NCI-H774 (cell line): ENCODE data around the gene TMED8.
"Not testable (repeated sequence)": the region's sequence is repeated elsewhere in the genome, so short reads cannot be mapped to it uniquely, and the experiment has no call there.

Experiments used
- DNase-seq: peaks from one replicate; lab custom pipeline; 2025; lab: John Stamatoyannopoulos, UW

The TMED8 gene

GRCh38 chr14:77364146-77364545 is 12.7 kb downstream of the TMED8 start:
- DNase-seq: no peak

DNA sequence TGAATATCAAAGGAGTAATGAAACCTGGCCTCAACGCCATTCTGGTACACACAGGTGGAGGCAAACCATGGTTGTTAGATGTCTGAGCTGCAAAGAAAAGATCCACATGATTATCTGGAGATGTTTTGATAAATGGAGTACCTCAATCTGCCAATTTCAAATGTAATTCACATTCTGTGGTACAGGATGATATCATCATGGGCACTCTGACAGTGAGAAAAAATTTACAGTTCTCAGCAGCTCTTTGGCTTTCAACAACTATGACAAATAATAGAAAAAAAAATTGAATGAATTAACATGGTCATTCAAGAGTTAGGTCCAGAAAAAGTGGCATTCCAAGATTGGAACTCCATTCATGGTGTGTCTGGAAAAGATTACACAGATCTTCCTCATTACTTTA is 17.3 kb downstream of the TMED8 start:
- DNase-seq: no peak

GRCh38 chr14:77356899-77357298 is 20.0 kb downstream of the TMED8 start:
- DNase-seq: no peak

- no peak for DNase-seq
These were observed 21.1 kb downstream of the TMED8 start for GRCh38 chr14:77355811-77356210.

- DNase-seq: no peak
These were observed 23.3 kb downstream of the TMED8 start for GRCh38 chr14:77353469-77354141.

DNA sequence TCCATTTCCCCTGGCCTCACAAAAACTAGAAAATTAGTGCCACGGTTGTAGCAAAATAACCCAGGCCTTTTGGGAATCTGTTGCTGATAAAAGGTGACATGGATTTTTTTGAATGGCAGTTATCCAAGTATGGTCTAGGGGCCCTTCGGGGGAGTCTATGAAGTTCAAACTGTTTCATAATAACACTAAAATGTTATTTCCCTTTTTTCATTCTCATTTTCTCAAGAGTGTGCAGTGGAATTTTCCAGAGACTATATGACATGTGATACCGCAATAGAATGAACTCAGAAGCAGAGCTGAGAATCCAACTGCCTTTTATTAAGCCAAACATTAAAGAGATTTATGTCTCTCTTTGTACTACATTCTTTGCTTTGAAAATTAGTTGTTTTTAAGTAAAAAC is 29.1 kb downstream of the TMED8 start:
- no peak for DNase-seq

- DNase-seq: no peak
These were observed 30.4 kb downstream of the TMED8 start for GRCh38 chr14:77346495-77346894.

GRCh38 chr14:77344377-77344996 is 32.4 kb downstream of the TMED8 start:
- no peak for DNase-seq

DNA sequence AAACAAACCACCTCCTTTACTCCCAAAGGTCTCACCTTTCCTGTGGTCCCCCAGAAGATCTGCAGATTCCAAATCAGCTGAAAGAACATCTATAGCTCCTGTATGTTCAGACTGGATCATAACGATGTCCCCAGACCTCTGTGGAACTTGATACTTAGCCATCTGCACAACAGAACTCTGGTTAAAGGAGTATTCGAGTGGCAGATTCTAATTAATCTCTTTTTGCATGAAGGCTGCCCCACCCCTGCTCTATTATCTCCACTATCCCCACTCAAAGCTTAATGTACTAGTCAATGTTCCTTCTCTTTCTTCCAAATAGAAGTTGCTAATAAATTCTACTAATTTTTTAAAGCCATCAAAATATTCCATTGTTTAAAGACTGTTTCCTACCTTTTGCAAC is 33.2 kb downstream of the TMED8 start:
- no peak for DNase-seq

DNA sequence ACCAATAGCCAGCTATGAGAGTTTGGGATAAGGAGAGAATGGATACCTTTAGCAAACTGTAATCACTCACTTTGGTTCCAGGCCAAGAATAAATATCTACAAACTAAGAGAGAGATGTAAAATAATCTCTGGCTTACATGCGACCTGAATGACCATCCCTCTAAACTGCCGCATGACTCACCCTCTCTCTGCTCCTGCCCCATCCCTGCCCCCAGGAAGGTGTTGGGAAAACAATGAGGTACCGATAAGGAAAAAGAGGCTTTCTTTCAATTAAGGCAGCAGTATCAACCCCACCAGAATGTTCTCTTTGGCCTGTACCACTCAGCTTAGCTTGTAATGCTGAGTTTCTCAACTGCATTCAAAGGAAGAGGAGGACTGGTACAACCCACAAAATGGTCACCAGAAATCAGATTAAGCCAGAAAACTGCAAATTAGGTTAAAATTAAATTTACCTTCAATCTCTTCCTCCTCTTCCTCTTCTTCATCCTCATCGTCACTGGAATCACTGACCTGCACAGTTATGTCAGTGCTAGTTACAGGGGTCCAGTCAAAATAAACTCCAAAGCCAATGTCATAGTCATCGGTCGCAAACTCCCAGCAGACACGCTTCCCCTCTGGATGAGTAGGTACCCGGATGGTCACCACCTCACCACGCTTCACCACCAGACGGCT is 34.0 kb downstream of the TMED8 start:
- DNase-seq: no peak

- no peak for DNase-seq
These were observed 36.5 kb downstream of the TMED8 start for GRCh38 chr14:77340389-77340788.

- no peak for DNase-seq
These were observed 37.5 kb downstream of the TMED8 start for GRCh38 chr14:77339407-77339806.

- DNase-seq: no peak
These were observed 38.6 kb downstream of the TMED8 start for GRCh38 chr14:77338302-77338701.

GRCh38 chr14:77337880-77338279 is 39.0 kb downstream of the TMED8 start:
- DNase-seq: no peak

GRCh38 chr14:77337255-77337654 is 39.6 kb downstream of the TMED8 start:
- DNase-seq: not testable (repeated sequence)

- no peak for DNase-seq
These were observed 41.3 kb downstream of the TMED8 start for GRCh38 chr14:77335576-77335975.

DNA sequence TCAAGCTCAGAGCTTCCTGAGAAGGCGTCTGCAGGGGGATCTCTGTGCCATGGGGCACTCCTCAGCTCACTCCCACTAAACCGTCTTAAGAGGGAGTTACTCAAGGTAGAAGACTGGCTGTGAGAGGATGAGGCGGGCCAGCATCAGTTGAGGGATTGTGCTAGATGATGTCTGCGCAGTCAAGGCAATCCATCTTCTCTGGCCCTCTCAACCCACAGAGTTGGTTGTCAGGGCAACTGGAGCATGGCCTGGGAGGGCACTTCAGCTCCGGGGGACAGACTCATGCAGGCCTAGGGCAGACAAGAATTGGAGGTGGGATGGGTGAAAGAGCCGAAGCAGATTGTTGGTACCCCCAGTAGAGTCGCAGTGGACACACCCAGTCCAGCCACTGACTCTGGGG is 47.0 kb downstream of the TMED8 start:
- DNase-seq: no peak

DNA sequence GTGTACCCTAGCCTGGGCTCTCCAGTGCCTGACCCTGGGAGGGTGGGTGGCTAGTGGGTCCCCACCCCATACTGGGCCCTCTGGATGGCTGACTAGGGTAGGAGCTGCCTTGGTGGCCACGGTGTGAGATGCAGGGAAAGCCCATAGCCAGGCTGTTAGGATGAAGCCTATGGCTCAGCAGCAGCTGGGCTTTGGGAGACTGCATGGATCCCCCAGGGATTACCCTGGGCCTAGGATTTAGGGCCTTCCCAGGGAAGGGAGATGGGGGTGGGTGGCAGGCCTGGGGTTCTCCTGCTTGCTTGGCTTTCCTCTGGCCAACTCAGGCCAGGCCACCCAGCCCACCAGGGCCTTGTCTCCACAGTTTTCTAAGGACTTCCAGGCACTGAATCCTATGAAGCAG is 49.8 kb downstream of the TMED8 start:
- DNase-seq: no peak

GRCh38 chr14:77325746-77326094 is 51.2 kb downstream of the TMED8 start:
- DNase-seq: no peak

DNA sequence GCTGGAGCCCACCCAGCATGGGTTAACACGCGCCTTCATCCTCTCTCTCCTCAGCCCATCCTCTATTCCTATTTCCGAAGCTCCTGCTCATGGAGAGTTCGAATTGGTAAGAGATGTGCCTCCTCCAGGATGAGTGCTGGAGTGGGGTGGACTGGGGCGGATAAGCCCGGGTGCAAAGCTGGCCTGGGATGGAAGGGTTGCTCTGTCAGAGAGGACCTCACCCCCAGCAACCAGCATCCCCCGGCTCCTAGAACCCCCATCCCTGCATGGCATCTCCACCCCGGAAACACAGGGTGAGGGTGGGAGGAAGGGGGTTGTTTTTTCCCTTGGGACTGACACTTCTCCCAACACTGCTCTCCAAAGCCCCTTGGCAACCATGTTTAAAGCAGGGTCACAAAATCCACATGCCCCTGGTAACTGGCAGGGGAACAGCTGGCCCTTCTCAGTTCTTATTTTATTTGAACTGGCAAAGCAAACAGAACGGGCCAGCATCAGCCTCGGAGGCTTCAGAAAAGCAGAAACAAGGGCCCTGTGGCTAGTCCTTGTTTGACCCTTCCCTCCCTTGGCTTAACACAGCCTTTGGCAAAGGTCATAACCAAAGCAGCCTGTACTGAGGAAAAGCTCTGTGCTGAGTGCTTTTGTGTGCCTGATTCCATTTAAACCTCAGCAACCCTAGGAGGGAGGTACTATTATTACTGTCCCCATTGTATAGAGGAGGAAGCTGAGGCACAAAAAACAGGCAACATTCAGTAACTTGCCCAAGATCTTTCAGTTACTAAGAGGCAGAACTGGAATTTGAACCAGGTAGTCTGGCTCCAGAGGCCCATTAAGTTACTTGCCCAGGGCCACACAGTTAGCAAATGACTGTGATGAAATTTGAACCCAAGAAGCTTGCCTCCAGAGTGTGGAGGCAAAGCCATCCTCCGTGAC is 51.8 kb downstream of the TMED8 start:
- no peak for DNase-seq

DNA sequence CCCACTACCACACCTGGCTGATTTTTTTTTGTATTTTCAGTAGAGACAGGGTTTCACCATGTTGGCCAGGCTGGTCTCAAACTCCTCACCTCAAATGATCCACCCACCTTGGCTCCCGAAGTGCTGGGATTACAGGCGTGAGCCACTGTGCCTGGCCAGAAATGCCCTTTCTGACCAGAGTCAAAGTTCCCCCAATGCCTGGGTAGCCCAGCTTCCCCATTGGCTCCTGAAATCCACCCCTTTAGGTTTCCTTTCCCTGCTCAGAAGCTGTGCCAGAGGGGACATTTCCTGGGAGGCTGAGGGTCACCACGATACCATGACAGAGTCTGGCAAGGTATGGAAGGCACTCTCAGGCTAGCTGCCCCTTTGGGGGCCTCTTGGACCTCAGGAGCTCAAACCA is 52.6 kb downstream of the TMED8 start:
- DNase-seq: no peak

DNA sequence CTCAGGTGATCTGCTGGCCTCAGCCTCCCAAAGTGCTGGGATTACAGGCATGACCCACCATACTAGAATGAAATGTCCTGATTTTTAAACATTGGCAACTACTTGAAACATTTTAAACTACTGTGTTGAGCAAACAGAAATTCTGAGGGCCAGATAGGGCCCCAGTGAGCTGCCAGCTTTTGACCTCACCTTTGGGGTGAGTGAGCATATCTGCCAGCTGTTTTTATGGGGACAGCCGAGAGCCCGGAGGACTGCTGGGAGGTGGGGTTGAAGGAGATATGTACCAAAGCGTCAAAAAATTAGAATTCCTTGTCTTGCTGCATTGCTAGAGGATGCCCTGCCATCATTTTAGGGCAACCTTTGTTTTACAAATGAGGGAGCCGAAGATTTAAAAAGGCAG is 53.3 kb downstream of the TMED8 start:
- DNase-seq: no peak

GRCh38 chr14:77322951-77323350 is 53.9 kb downstream of the TMED8 start:
- DNase-seq: no peak
